Caco-2 (cell line): ENCODE measurements around the gene ATP23. TPM values are rescaled to one million over a fixed set of nuclear protein-coding genes. Genes with fewer than 3 reads are reported as not detected.

Experiments used
- BruUV-seq: library from RNA; stranded (reverse); fragments of 400-500 nt; replicated peaks from 2 replicates; lab custom pipeline; 2021; lab: Mats Ljungman, UMichigan
- CTCF ChIA-PET: fragments of 300-600 bp; sonication (Branson Sonifier 250); formaldehyde crosslinking; loops from one replicate; lab custom pipeline; 2022; ENCODE audit warnings: antibody characterized with exemption; lab: Charles Lee
- POLR2A ChIA-PET: fragments of 300-600 bp; sonication (Branson Sonifier 250); formaldehyde crosslinking; loops from one replicate; lab custom pipeline; 2022; ENCODE audit warnings: antibody characterized with exemption; lab: Charles Lee
- DNase-seq, 2 experiments: peaks; one replicate each; pipeline versions ENCODE4 v3.0.0 to v3.0.0-alpha.2; 2020 to 2022
- H3K27me3 ChIP-seq: replicated peaks from 2 replicates; pipeline ENCODE4 v1.6.0; 2011; ENCODE audit warnings: low read length; ENCODE audit not compliant: control insufficient read depth, insufficient read depth
- H3K36me3 ChIP-seq: 2 replicates; pipeline ENCODE4 v1.5.1; 2011; ENCODE audit warnings: low read length; ENCODE audit not compliant: control insufficient read depth, insufficient read depth
- H3K4me1 ChIP-seq: fragments of 250-450 bp; sonication (Bioruptor Pico); 2 replicates; pipeline ENCODE4 v1.5.1; 2020; ENCODE audit warnings: mild to moderate bottlenecking
- H3K4me3 ChIP-seq: 2 replicates; pipeline ENCODE4 v1.5.1; 2011; ENCODE audit warnings: low read depth, mild to moderate bottlenecking, control low read depth, low read length
- H3K9me3 ChIP-seq: fragments of 250-450 bp; sonication (Bioruptor Pico); 2 replicates; pipeline ENCODE4 v1.5.1; 2020; ENCODE audit warnings: mild to moderate bottlenecking, moderate library complexity
- H3K27ac Mint-ChIP-seq: one replicate; pipeline ENCODE4 v1.8.0; 2022; ENCODE audit warnings: mixed read lengths; ENCODE audit not compliant: unreplicated experiment
- H3K27me3 Mint-ChIP-seq: one replicate; pipeline ENCODE4 v1.8.0; 2022; ENCODE audit warnings: mixed read lengths; ENCODE audit not compliant: insufficient read depth, unreplicated experiment
- H3K36me3 Mint-ChIP-seq: one replicate; pipeline ENCODE4 v1.8.0; 2022; ENCODE audit warnings: mild to moderate bottlenecking, mixed read lengths; ENCODE audit not compliant: insufficient read depth, unreplicated experiment
- H3K4me1 Mint-ChIP-seq: one replicate; pipeline ENCODE4 v1.8.0; 2022; ENCODE audit warnings: low read depth, mixed read lengths; ENCODE audit not compliant: unreplicated experiment
- H3K4me3 Mint-ChIP-seq: one replicate; pipeline ENCODE4 v1.8.0; 2022; ENCODE audit warnings: mild to moderate bottlenecking, moderate library complexity, mixed read lengths; ENCODE audit not compliant: unreplicated experiment
- H3K9me3 Mint-ChIP-seq: one replicate; pipeline ENCODE4 v1.8.0; 2022; ENCODE audit warnings: mixed read lengths; ENCODE audit not compliant: unreplicated experiment
- CTCF ChIP-seq, 2 experiments: fragments of 200-600 bp in 1 of 2; IDR thresholded peaks; 1 replicate in 1 of 2; 2 replicates in 1 of 2; pipeline versions ENCODE4 v1.5.1 to v1.8.0; 2011 to 2022; ENCODE audit warnings: antibody characterized with exemption in 1 of 2, control low read depth in 1 of 2, inconsistent platforms in 1 of 2, low read depth in 1 of 2, low read length in 1 of 2, mild to moderate bottlenecking in 1 of 2, moderate library complexity in 1 of 2; ENCODE audit not compliant: insufficient read depth in 1 of 2, severe bottlenecking in 1 of 2, unreplicated experiment in 1 of 2
- intact Hi-C: fragments of 100-400 bp; cut with micrococcal nuclease; formaldehyde crosslinking; loops from one replicate; pipeline ENCODE4 v1.10.0; 2022; ENCODE audit not compliant: unreplicated experiment
- total RNA-seq: library from RNA; stranded (reverse); gene quantifications from 2 replicates; pipeline ENCODE4 v1.2.3, GENCODE V29; 2022

The ATP23 gene
- total RNA-seq, 1 experiment from 2014 or later = 6.6 TPM

GRCh38 chr12:57984629-57985151 is 43.3 kb downstream of the ATP23 start:
- ChIA-PET CTCF (no interaction called here), POLR2A (no interaction called here)
- TF ChIP-seq CTCF (IDR thresholded peaks at IDR 0.05; ENCODE audit: insufficient read depth in 1 of 2, low read depth in 1 of 2, low read length in 1 of 2, severe bottlenecking in 1 of 2, unreplicated experiment in 1 of 2) = no peak
- Mint-ChIP-seq H3K4me1 (no peaks in the 10 kb centered on the region), H3K27me3 (peaks cover 5% of the 10 kb centered on the region), H3K9me3 (peaks cover 7% of the 10 kb centered on the region), H3K36me3 (no peaks in the 10 kb centered on the region), H3K27ac (no peak overlapping the region), H3K4me3 (no peak overlapping the region)
- H3K27me3 ChIP-seq = no peaks in the 10 kb centered on the region
- no peak overlapping the region for H3K4me3 ChIP-seq
- intact Hi-C loops = loop anchor here (10.0 kb wide), 3 partner anchors 190 to 1390 kb away; no protein-coding TSS in a partner anchor
- H3K9me3 ChIP-seq = no peaks in the 10 kb centered on the region
- DNase-seq = no peak
- H3K4me1 ChIP-seq = no peaks in the 10 kb centered on the region
- no peaks in the 10 kb centered on the region for H3K36me3 ChIP-seq
- no TSS peak for BruUV-seq

GRCh38 chr12:57985685-57986084 is 44.3 kb downstream of the ATP23 start:
- no peaks in the 10 kb centered on the region for H3K9me3 ChIP-seq
- CTCF ChIA-PET = no interaction called here
- H3K27me3 ChIP-seq = no peaks in the 10 kb centered on the region
- BruUV-seq = no TSS peak
- no peaks in the 10 kb centered on the region for H3K4me1 ChIP-seq
- no peak for DNase-seq
- H3K4me3 Mint-ChIP-seq = no peak overlapping the region
- H3K4me1 Mint-ChIP-seq = no peaks in the 10 kb centered on the region
- peaks cover 10% of the 10 kb centered on the region for H3K9me3 Mint-ChIP-seq
- POLR2A ChIA-PET = no interaction called here
- intact Hi-C loops = loop anchor here (10.0 kb wide), 3 partner anchors 189 to 1389 kb away; no protein-coding TSS in a partner anchor
- H3K27ac Mint-ChIP-seq = no peak overlapping the region
- H3K4me3 ChIP-seq = no peak overlapping the region
- H3K36me3 ChIP-seq = no peaks in the 10 kb centered on the region
- TF ChIP-seq CTCF (IDR thresholded peaks at IDR 0.05; ENCODE audit: insufficient read depth in 1 of 2, low read depth in 1 of 2, low read length in 1 of 2, severe bottlenecking in 1 of 2, unreplicated experiment in 1 of 2) = no peak
- no peaks in the 10 kb centered on the region for H3K36me3 Mint-ChIP-seq
- peaks cover 5% of the 10 kb centered on the region for H3K27me3 Mint-ChIP-seq

- Mint-ChIP-seq H3K27ac (no peak overlapping the region), H3K4me3 (no peak overlapping the region), H3K9me3 (peaks cover 10% of the 10 kb centered on the region), H3K4me1 (no peaks in the 10 kb centered on the region), H3K36me3 (no peaks in the 10 kb centered on the region), H3K27me3 (peaks cover 5% of the 10 kb centered on the region)
- no TSS peak for BruUV-seq
- POLR2A ChIA-PET = no interaction called here
- intact Hi-C loops = loop anchor here (10.0 kb wide), 3 partner anchors 185 to 1385 kb away; no protein-coding TSS in a partner anchor
- Histone ChIP-seq H3K9me3 (no peaks in the 10 kb centered on the region), H3K27me3 (no peaks in the 10 kb centered on the region), H3K36me3 (no peaks in the 10 kb centered on the region), H3K4me1 (no peaks in the 10 kb centered on the region), H3K4me3 (no peak overlapping the region)
- DNase-seq = no peak
- CTCF ChIA-PET = no interaction called here
- no peak for TF ChIP-seq CTCF (IDR thresholded peaks at IDR 0.05; ENCODE audit: insufficient read depth in 1 of 2, low read depth in 1 of 2, low read length in 1 of 2, severe bottlenecking in 1 of 2, unreplicated experiment in 1 of 2)
Observed at GRCh38 chr12:57989838-57990237, 48.5 kb downstream of the ATP23 start.
